SU-DHL-6 (cell line): ENCODE measurements around the gene MROH2A.
"Not testable (repeated sequence)": the region's sequence is repeated elsewhere in the genome, so short reads cannot be mapped to it uniquely, and the experiment has no call there.

Experiments used
- EZH2phosphoT487 ChIP-seq: fragments of 200-600 bp; sonication (generic), shearing (Covaris generic); conservative IDR thresholded peaks from 2 replicates; pipeline ENCODE4 v1.6.1; 2018; ENCODE audit warnings: mild to moderate bottlenecking, antibody characterized with exemption, low read length, moderate library complexity, mixed read lengths
- TF ChIP-seq, protein P1 (sequence below): fragments of 200-600 bp; sonication (generic); IDR thresholded peaks from one replicate; pipeline ENCODE4 v1.5.1; 2017; ENCODE audit warnings: antibody characterized with exemption, mild to moderate bottlenecking, low read length, moderate library complexity; ENCODE audit not compliant: insufficient read depth, poor library complexity, severe bottlenecking

DNA sequence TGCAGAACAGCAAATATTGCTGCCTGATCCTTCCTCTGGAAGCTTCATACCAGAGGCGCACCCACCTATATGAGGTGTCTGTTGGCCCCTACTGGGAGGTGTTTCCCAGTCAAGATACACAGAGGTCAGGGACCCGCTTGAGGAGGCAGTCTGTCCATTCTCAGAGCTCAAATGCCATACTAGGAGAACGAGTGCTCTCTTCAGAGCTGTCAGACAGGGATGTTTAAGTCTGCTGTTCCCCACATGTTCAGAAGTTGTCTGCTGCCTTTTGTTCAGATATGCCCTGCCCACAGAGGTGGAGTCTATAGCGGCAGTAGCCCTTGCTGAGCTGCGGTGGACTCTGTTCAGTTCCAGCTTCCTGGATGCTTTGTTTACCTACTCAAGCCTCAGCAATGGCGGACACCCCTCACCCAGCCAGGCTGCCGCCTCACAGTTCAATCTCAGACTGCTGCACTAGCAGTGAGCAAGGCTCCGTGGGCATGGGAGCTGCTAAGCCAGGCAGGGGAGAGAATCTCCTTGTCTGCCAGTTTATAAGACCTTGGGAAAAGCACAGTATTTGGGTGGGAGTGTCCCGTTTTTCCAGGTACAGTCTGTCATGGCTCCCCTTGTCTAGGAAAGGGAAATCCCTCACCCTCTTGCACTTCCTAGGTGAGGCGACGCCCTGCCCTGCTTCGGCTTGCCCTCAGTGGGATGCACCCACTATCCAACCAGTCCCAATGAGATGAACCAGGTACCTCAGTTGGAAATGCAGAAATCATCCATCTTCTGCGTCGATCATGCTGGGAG is 41.1 kb upstream of the MROH2A start:
- TF ChIP-seq, protein P1, sequence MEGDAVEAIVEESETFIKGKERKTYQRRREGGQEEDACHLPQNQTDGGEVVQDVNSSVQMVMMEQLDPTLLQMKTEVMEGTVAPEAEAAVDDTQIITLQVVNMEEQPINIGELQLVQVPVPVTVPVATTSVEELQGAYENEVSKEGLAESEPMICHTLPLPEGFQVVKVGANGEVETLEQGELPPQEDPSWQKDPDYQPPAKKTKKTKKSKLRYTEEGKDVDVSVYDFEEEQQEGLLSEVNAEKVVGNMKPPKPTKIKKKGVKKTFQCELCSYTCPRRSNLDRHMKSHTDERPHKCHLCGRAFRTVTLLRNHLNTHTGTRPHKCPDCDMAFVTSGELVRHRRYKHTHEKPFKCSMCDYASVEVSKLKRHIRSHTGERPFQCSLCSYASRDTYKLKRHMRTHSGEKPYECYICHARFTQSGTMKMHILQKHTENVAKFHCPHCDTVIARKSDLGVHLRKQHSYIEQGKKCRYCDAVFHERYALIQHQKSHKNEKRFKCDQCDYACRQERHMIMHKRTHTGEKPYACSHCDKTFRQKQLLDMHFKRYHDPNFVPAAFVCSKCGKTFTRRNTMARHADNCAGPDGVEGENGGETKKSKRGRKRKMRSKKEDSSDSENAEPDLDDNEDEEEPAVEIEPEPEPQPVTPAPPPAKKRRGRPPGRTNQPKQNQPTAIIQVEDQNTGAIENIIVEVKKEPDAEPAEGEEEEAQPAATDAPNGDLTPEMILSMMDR = not testable (repeated sequence)
- not testable (repeated sequence) for TF ChIP-seq EZH2phosphoT487
